Stomach (tissue), 4 donors: ENCODE measurements around the gene CAPN7.
"Not testable (repeated sequence)": the region's sequence is repeated elsewhere in the genome, so short reads cannot be mapped to it uniquely, and the experiment has no call there.

ENCODE experiments used
- CTCF ChIP-seq, 7 experiments: fragments of 450-650 bp in 4 of 7; fragments of 200-600 bp in 3 of 7; sonication (generic) in 3 of 7; IDR thresholded peaks; one replicate each; pipeline ENCODE4 v1.5.1; 2016 to 2019; ENCODE audit warnings: antibody characterized with exemption in 7 of 7, control low read depth in 2 of 7, mild to moderate bottlenecking in 1 of 7
- POLR2AphosphoS5 ChIP-seq, 3 donors: sonication (generic); formaldehyde crosslinking; IDR thresholded peaks; one replicate each; pipeline ENCODE4 v1.6.1; 2016; ENCODE audit warnings: antibody characterized with exemption in 3 of 3

GRCh38 chr3:15166391-15166790 is 39.7 kb upstream of the CAPN7 start:
- TF ChIP-seq CTCF, POLR2AphosphoS5 (IDR thresholded peaks at IDR 0.05): not testable (repeated sequence)
